Breast epithelium (tissue), 4 donors: ENCODE data around the gene PLCG2. TPM values are rescaled to one million over a fixed set of nuclear protein-coding genes. Genes with fewer than 3 reads are reported as not detected.

ENCODE experiments used
- DNase-seq, 2 donors: peaks; one replicate each; pipeline ENCODE4 v3.0.0-alpha.2; 2019; ENCODE audit warnings: low spot score in 2 of 2
- H3K27ac ChIP-seq, 2 donors: fragments of 200-600 bp; sonication (generic) in 1 of 2; one replicate each; pipeline ENCODE4 v1.5.1; 2016 to 2019; ENCODE audit warnings: mild to moderate bottlenecking in 1 of 2
- H3K27me3 ChIP-seq, 2 donors: fragments of 200-600 bp; sonication (generic) in 1 of 2; one replicate each; pipeline versions ENCODE4 v1.5.1 to v1.6.0; 2017 to 2019; ENCODE audit warnings: control low read depth in 1 of 2, mild to moderate bottlenecking in 1 of 2
- H3K36me3 ChIP-seq: fragments of 200-600 bp; one replicate; pipeline ENCODE4 v1.5.1; 2019
- H3K4me1 ChIP-seq, 2 donors: fragments of 200-600 bp; sonication (generic); one replicate each; pipeline ENCODE4 v1.5.1; 2016 to 2019; ENCODE audit warnings: control low read depth in 1 of 2
- H3K4me3 ChIP-seq, 3 donors: fragments of 200-600 bp; sonication (generic); 1 replicate in 2 of 3; 2 replicates in 1 of 3; pipeline ENCODE4 v1.5.1; 2016 to 2019; ENCODE audit warnings: mild to moderate bottlenecking in 3 of 3, moderate library complexity in 2 of 3
- H3K9me3 ChIP-seq, 2 donors: fragments of 200-600 bp; sonication (generic) in 1 of 2; one replicate each; pipeline ENCODE4 v1.5.1; 2016 to 2019; ENCODE audit warnings: control low read depth in 1 of 2
- CTCF ChIP-seq, 3 donors: fragments of 450-650 bp; IDR thresholded peaks; one replicate each; pipeline ENCODE4 v1.5.1; 2016 to 2017; ENCODE audit warnings: antibody characterized with exemption in 3 of 3, mild to moderate bottlenecking in 3 of 3, moderate library complexity in 3 of 3
- POLR2A ChIP-seq: fragments of 450-650 bp; IDR thresholded peaks from one replicate; pipeline ENCODE4 v1.6.1; 2016; ENCODE audit warnings: antibody characterized with exemption, mild to moderate bottlenecking, moderate library complexity
- POLR2AphosphoS5 ChIP-seq, 3 donors: sonication (generic); formaldehyde crosslinking; IDR thresholded peaks; one replicate each; pipeline ENCODE4 v1.6.1; 2017; ENCODE audit warnings: antibody characterized with exemption in 3 of 3
- intact Hi-C: fragments of 100-400 bp; cut with DNase I; formaldehyde crosslinking; loops from one replicate; pipeline ENCODE4 v1.15.1; 2023; ENCODE audit warnings: low total_unique reads
- total RNA-seq, 3 donors: library from RNA; depleted of rRNA; stranded (reverse); fragments of >200 nt; gene quantifications; one replicate each; pipeline ENCODE4 v1.1.0, GENCODE V29; 2016

PLCG2 gene
- total RNA-seq, 3 donors from 2014 or later, result 14.6 to 24.6 (median 24.3) TPM

DNA sequence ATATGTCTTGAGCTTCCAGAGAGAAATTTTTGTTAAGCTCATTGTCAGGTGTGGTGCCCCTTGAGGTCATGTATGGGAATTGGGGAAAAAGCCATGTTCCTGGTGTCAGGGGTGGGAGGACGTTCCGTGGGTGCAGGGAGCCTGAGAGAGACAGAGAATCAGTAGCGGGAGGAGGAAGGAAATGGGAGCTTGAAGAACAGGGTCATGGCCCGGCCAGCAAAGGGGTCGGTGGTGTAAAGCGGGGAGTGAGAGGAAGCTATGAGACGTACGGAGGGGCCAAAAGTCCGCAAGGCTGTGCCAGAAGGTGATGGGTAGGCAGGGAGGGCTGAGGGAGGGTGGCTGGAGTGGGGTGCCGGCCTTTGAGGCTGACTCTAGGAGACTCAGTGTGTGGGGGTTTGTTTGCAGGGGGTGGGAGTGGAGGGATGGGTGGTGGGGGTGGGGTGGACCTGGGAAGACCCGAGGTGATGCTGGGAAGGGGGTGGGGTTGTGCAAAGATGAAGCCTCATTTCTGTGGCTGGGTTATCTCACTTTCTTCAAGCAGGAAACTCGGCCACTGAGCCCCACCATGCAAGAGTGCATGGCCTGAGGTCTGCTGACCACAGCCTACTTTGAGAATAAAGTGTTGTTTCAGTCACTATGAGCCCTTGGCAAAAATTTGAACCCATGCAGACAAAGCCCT lies 63.6 kb downstream of the PLCG2 start:
- Histone ChIP-seq H3K4me1 (no peaks in the 10 kb centered on the region), H3K27ac (no peak overlapping the region), H3K9me3 (no peaks in the 10 kb centered on the region), H3K36me3 (no peaks in the 10 kb centered on the region), H3K4me3 (no peak overlapping the region), H3K27me3 (no peaks in the 10 kb centered on the region)
- intact Hi-C loops, result no loop called here
- TF ChIP-seq POLR2A (no peak), CTCF (IDR thresholded peaks at IDR 0.05) (no peak), POLR2AphosphoS5 (IDR thresholded peaks at IDR 0.05) (no peak)
- no peak for DNase-seq

- Histone ChIP-seq H3K4me1 (no peaks in the 10 kb centered on the region), H3K4me3 (no peak overlapping the region), H3K27ac (no peak overlapping the region), H3K27me3 (no peaks in the 10 kb centered on the region), H3K9me3 (no peaks in the 10 kb centered on the region), H3K36me3 (no peaks in the 10 kb centered on the region)
- intact Hi-C loops, result no loop called here
- TF ChIP-seq POLR2A (no peak), POLR2AphosphoS5 (IDR thresholded peaks at IDR 0.05) (no peak), CTCF (IDR thresholded peaks at IDR 0.05) (no peak)
- DNase-seq, result no peak
These were observed 64.1 kb downstream of the PLCG2 start for GRCh38 chr16:81843243-81843582.

- H3K27ac ChIP-seq, result no peak overlapping the region
- H3K36me3 ChIP-seq, result no peaks in the 10 kb centered on the region
- H3K27me3 ChIP-seq, result no peaks in the 10 kb centered on the region
- H3K4me3 ChIP-seq, result no peak overlapping the region
- no peak for DNase-seq
- TF ChIP-seq POLR2A, result no peak
- no peak for TF ChIP-seq POLR2AphosphoS5 (IDR thresholded peaks at IDR 0.05)
- TF ChIP-seq CTCF (IDR thresholded peaks at IDR 0.05), result no peak
- intact Hi-C loops, result no loop called here
- no peaks in the 10 kb centered on the region for H3K4me1 ChIP-seq
- no peaks in the 10 kb centered on the region for H3K9me3 ChIP-seq
These were observed 64.6 kb downstream of the PLCG2 start for GRCh38 chr16:81843683-81844082.

- Histone ChIP-seq H3K4me1 (no peaks in the 10 kb centered on the region), H3K27me3 (no peaks in the 10 kb centered on the region), H3K36me3 (no peaks in the 10 kb centered on the region), H3K9me3 (no peaks in the 10 kb centered on the region), H3K4me3 (no peak overlapping the region), H3K27ac (no peak overlapping the region)
- DNase-seq, result no peak
- intact Hi-C loops, result no loop called here
- TF ChIP-seq POLR2A (no peak), CTCF (IDR thresholded peaks at IDR 0.05) (no peak), POLR2AphosphoS5 (IDR thresholded peaks at IDR 0.05) (no peak)
These were observed 67.0 kb downstream of the PLCG2 start for GRCh38 chr16:81846105-81846504.

DNA sequence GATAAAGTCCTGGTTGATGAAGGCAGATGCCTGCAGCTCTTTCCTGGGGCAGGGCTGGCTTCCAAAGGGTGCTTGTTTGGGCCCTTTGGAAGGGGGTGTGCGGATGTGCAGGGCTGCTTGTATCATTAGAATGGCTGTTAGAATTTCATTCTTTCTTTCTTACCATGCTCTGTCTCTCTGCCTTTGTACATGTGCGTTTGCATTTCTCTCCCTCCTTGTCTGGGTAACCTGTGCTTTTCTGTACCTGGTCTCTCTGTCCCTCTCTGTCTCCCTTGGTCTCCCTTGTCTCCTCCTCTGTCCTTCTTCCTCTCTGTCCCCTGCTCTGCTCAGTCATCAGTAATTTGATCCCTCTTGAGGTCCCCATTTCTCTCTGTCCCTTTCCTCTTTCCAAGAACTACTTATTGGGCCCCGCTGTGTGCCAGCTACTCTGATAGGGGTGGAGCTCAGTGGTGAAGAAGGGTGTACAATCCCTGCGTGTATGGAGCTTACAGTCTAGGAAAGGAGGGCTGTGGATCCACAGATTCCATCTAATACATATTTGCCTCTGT lies 69.3 kb downstream of the PLCG2 start:
- no peaks in the 10 kb centered on the region for H3K4me1 ChIP-seq
- no peaks in the 10 kb centered on the region for H3K9me3 ChIP-seq
- TF ChIP-seq POLR2AphosphoS5 (IDR thresholded peaks at IDR 0.05) (no peak), CTCF (IDR thresholded peaks at IDR 0.05) (no peak), POLR2A (no peak)
- no peak for DNase-seq
- H3K27me3 ChIP-seq, result no peaks in the 10 kb centered on the region
- no peak overlapping the region for H3K4me3 ChIP-seq
- no peak overlapping the region for H3K27ac ChIP-seq
- no peaks in the 10 kb centered on the region for H3K36me3 ChIP-seq
- intact Hi-C loops, result no loop called here
